Karpas-422 (cell line): ENCODE measurements around the gene SMOC2. TPM values are rescaled to one million over a fixed set of nuclear protein-coding genes. Genes with fewer than 3 reads are reported as not detected.

Experiments used
- DNase-seq: peaks from one replicate; pipeline ENCODE4 v3.0.0-alpha.2; 2015
- H2AFZ ChIP-seq: fragments of 200-600 bp; sonication (generic); 2 replicates; pipeline ENCODE4 v1.6.1; 2014; ENCODE audit warnings: antibody characterized with exemption, low read length, mixed read lengths
- H3K27ac ChIP-seq: fragments of 200-600 bp; sonication (generic); 2 replicates; pipeline ENCODE4 v1.5.1; 2014; ENCODE audit warnings: mild to moderate bottlenecking, low read length, moderate library complexity
- H3K27me3 ChIP-seq: fragments of 200-600 bp; sonication (generic); 2 replicates; pipeline ENCODE4 v1.6.1; 2014; ENCODE audit warnings: low read length, mixed read lengths
- H3K36me3 ChIP-seq: fragments of 200-600 bp; sonication (generic); 2 replicates; pipeline ENCODE4 v1.6.1; 2014; ENCODE audit warnings: low read length, mixed read lengths; ENCODE audit not compliant: insufficient read depth
- H3K4me1 ChIP-seq: fragments of 200-600 bp; sonication (generic); 2 replicates; pipeline ENCODE4 v1.6.1; 2014; ENCODE audit warnings: mild to moderate bottlenecking, low read length, mixed read lengths
- H3K4me2 ChIP-seq: fragments of 200-600 bp; sonication (generic); 2 replicates; pipeline ENCODE4 v1.6.1; 2014; ENCODE audit warnings: low read length, low read depth, mild to moderate bottlenecking; ENCODE audit not compliant: poor library complexity, severe bottlenecking
- H3K4me3 ChIP-seq: fragments of 200-600 bp; sonication (generic); 2 replicates; pipeline ENCODE4 v1.5.1; 2014; ENCODE audit warnings: mild to moderate bottlenecking, antibody characterized with exemption, low read length, mixed read lengths
- H3K79me2 ChIP-seq: fragments of 200-600 bp; sonication (generic); 2 replicates; pipeline ENCODE4 v1.6.1; 2014; ENCODE audit warnings: mild to moderate bottlenecking, low read length, mixed read lengths
- H3K9ac ChIP-seq: fragments of 200-600 bp; sonication (generic); 2 replicates; pipeline ENCODE4 v1.6.0; 2014; ENCODE audit warnings: low read length
- H3K9me2 ChIP-seq: fragments of 200-600 bp; sonication (generic), shearing (Covaris generic); replicated peaks from 2 replicates; pipeline ENCODE4 v1.6.0; 2014; ENCODE audit warnings: mild to moderate bottlenecking, low read length, moderate library complexity; ENCODE audit not compliant: insufficient read depth
- H3K9me3 ChIP-seq: fragments of 300-700, 200-600 bp; sonication (generic); 2 replicates; pipeline ENCODE4 v1.6.1; 2014; ENCODE audit warnings: low read length, mixed read lengths
- H4K20me1 ChIP-seq: fragments of 200-600 bp; sonication (generic); 2 replicates; pipeline ENCODE4 v1.6.1; 2014; ENCODE audit warnings: mild to moderate bottlenecking, antibody characterized with exemption, low read length, low read depth; ENCODE audit not compliant: insufficient read depth
- total RNA-seq: library from RNA; depleted of rRNA; stranded (reverse); fragments of >200 nt; shearing (Covaris generic); gene quantifications from 2 replicates; pipeline ENCODE4 v1.2.3, GENCODE V29; 2014; ENCODE audit warnings: low replicate concordance; rRNA removed

The SMOC2 gene
- total RNA-seq, 1 experiment from 2014 or later, result not detected

GRCh38 chr6:168713839-168714238, 272.9 kb downstream of the SMOC2 start:
- no peak overlapping the region for H3K4me3 ChIP-seq
- H3K36me3 ChIP-seq, result no peaks in the 10 kb centered on the region
- H3K79me2 ChIP-seq, result no peaks in the 10 kb centered on the region
- no peak overlapping the region for H2AFZ ChIP-seq
- no peaks in the 10 kb centered on the region for H3K9me3 ChIP-seq
- DNase-seq, result no peak
- H3K4me2 ChIP-seq, result no peak overlapping the region
- no peaks in the 10 kb centered on the region for H3K4me1 ChIP-seq
- H3K9ac ChIP-seq, result no peak overlapping the region
- H4K20me1 ChIP-seq, result no peaks in the 10 kb centered on the region
- H3K9me2 ChIP-seq, result no peaks in the 10 kb centered on the region
- no peaks in the 10 kb centered on the region for H3K27me3 ChIP-seq
- H3K27ac ChIP-seq, result no peak overlapping the region

- H2AFZ ChIP-seq, result no peak overlapping the region
- H4K20me1 ChIP-seq, result no peaks in the 10 kb centered on the region
- H3K27ac ChIP-seq, result no peak overlapping the region
- no peak overlapping the region for H3K4me2 ChIP-seq
- H3K4me3 ChIP-seq, result no peak overlapping the region
- H3K9me2 ChIP-seq, result no peaks in the 10 kb centered on the region
- no peaks in the 10 kb centered on the region for H3K9me3 ChIP-seq
- no peaks in the 10 kb centered on the region for H3K79me2 ChIP-seq
- H3K36me3 ChIP-seq, result no peaks in the 10 kb centered on the region
- no peak for DNase-seq
- no peaks in the 10 kb centered on the region for H3K4me1 ChIP-seq
- no peaks in the 10 kb centered on the region for H3K27me3 ChIP-seq
- no peak overlapping the region for H3K9ac ChIP-seq
Measured at GRCh38 chr6:168714547-168715260, 273.7 kb downstream of the SMOC2 start.

GRCh38 chr6:168715643-168716481, 274.9 kb downstream of the SMOC2 start:
- Histone ChIP-seq H3K79me2 (no peaks in the 10 kb centered on the region), H3K27me3 (no peaks in the 10 kb centered on the region), H3K27ac (no peak overlapping the region), H3K9me2 (no peaks in the 10 kb centered on the region), H3K9me3 (no peaks in the 10 kb centered on the region), H3K4me1 (no peaks in the 10 kb centered on the region), H3K4me2 (no peak overlapping the region), H3K36me3 (no peaks in the 10 kb centered on the region), H2AFZ (no peak overlapping the region), H4K20me1 (no peaks in the 10 kb centered on the region), H3K4me3 (no peak overlapping the region), H3K9ac (no peak overlapping the region)
- DNase-seq, result no peak

DNA sequence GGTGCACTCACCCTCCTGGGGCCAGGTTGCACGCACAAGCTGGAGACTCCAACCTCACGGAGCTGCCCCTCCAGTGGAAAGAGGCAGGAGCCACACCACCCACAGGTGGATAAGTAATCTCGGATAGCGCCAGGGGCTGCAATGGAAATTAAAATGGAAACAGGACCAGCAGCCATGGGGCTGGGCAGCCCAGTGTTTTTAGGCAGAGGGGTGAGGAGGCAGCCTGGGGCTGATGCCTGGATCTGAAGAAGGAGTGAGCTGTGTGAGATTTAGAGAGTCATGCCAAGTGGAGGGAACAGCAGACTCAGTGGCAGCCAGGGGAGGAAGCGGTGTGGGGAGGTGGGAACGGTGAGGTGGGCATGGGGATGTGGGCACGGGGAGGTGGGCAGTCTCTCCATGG, 275.6 kb downstream of the SMOC2 start:
- Histone ChIP-seq H3K9me3 (no peaks in the 10 kb centered on the region), H3K9ac (no peak overlapping the region), H3K9me2 (no peaks in the 10 kb centered on the region), H3K4me3 (no peak overlapping the region), H3K4me2 (no peak overlapping the region), H3K27ac (no peak overlapping the region), H3K27me3 (no peaks in the 10 kb centered on the region), H3K79me2 (no peaks in the 10 kb centered on the region), H3K36me3 (no peaks in the 10 kb centered on the region), H2AFZ (no peak overlapping the region), H4K20me1 (no peaks in the 10 kb centered on the region), H3K4me1 (no peaks in the 10 kb centered on the region)
- no peak for DNase-seq

GRCh38 chr6:168717491-168717890, 276.5 kb downstream of the SMOC2 start:
- no peaks in the 10 kb centered on the region for H3K9me3 ChIP-seq
- H3K27me3 ChIP-seq, result no peaks in the 10 kb centered on the region
- no peak for DNase-seq
- no peaks in the 10 kb centered on the region for H3K9me2 ChIP-seq
- no peak overlapping the region for H3K4me2 ChIP-seq
- H3K27ac ChIP-seq, result no peak overlapping the region
- no peak overlapping the region for H3K9ac ChIP-seq
- no peak overlapping the region for H2AFZ ChIP-seq
- no peaks in the 10 kb centered on the region for H3K79me2 ChIP-seq
- no peaks in the 10 kb centered on the region for H3K36me3 ChIP-seq
- H4K20me1 ChIP-seq, result no peaks in the 10 kb centered on the region
- H3K4me3 ChIP-seq, result no peak overlapping the region
- no peaks in the 10 kb centered on the region for H3K4me1 ChIP-seq

Other genes with a start within 250 kb of the SMOC2 start
- not detected in 2 replicates for gene DACT2, start 121.4 kb upstream of the SMOC2 start, total RNA-seq